Lung (tissue), 12 donors: ENCODE results near the gene DDX1. TPM values are rescaled to one million over a fixed set of nuclear protein-coding genes. Genes with fewer than 3 reads are reported as not detected.

ENCODE experiments used
- ATAC-seq: fragments of 200-7000 bp; cut with Tn5 transposase; one replicate; pipeline ENCODE4 v1.9.1; 2020; ENCODE audit warnings: moderate number of reproducible peaks; ENCODE audit not compliant: insufficient read depth, low FRiP score
- DNase-seq, 3 donors: peaks; one replicate each; pipeline ENCODE4 v3.0.0-alpha.2; 2013 to 2017
- H3K27ac ChIP-seq, 2 donors: one replicate each; pipeline ENCODE4 v1.5.1; 2013; ENCODE audit warnings: mild to moderate bottlenecking in 2 of 2, moderate library complexity in 2 of 2, control low read depth in 1 of 2, inconsistent platforms in 1 of 2, low read depth in 1 of 2, low read length in 1 of 2
- H3K27me3 ChIP-seq, 3 donors: one replicate each; pipeline ENCODE4 v1.5.1; 2013; ENCODE audit warnings: low read length in 2 of 3; ENCODE audit not compliant: control insufficient read depth in 3 of 3, insufficient read depth in 3 of 3
- H3K36me3 ChIP-seq, 4 donors: one replicate each; pipeline ENCODE4 v1.5.1; 2013; ENCODE audit warnings: low read length in 4 of 4, mild to moderate bottlenecking in 1 of 4, moderate library complexity in 1 of 4; ENCODE audit not compliant: control insufficient read depth in 4 of 4, insufficient read depth in 4 of 4
- H3K4me1 ChIP-seq, 5 donors: one replicate each; pipeline ENCODE4 v1.5.1; 2013; ENCODE audit warnings: low read length in 5 of 5, mild to moderate bottlenecking in 2 of 5, moderate library complexity in 1 of 5; ENCODE audit not compliant: control insufficient read depth in 5 of 5, insufficient read depth in 5 of 5
- H3K4me3 ChIP-seq: one replicate; pipeline ENCODE4 v1.5.1; 2013; ENCODE audit warnings: mild to moderate bottlenecking, control low read depth, moderate library complexity
- H3K9ac ChIP-seq, 2 donors: one replicate each; pipeline ENCODE4 v1.5.1; 2013; ENCODE audit warnings: low read length in 2 of 2, control low read depth in 1 of 2; ENCODE audit not compliant: insufficient read depth in 1 of 2
- H3K9me3 ChIP-seq, 4 donors: one replicate each; pipeline ENCODE4 v1.5.1; 2013; ENCODE audit warnings: low read length in 3 of 4, mild to moderate bottlenecking in 1 of 4, moderate library complexity in 1 of 4; ENCODE audit not compliant: control insufficient read depth in 4 of 4, insufficient read depth in 3 of 4
- WGBS, 2 donors: extraction: QIAGEN DNeasy Blood & Tissue Kit; methylation state at CpG; one replicate each; pipeline ENCODE4 v1.1.7; 2013; 5-methylcytosine and 5-hydroxymethylcytosine counted together
- polyA plus RNA-seq, 2 donors: library from polyadenylated mRNA; stranded (reverse); fragments of 200-250 nt; gene quantifications; one replicate each; pipeline ENCODE4 v1.2.1, GENCODE V29; 2013
- total RNA-seq, 2 donors: library from RNA; depleted of rRNA in 1 of 2; stranded (reverse); fragments of >200 nt in 1 of 2; gene quantifications; one replicate each; pipeline ENCODE4 v1.2.1, GENCODE V29; 2014 to 2021
- TF ChIP-seq, protein P1 (sequence below): IDR thresholded peaks from 2 replicates; pipeline ENCODE4 v1.5.1; 2012; ENCODE audit warnings: mild to moderate bottlenecking; ENCODE audit errors: control extremely low read depth, extremely low read depth
- donor health status: control.
- donor health status: control.
- donor health status: Bipolar disorder and iron deficiency.
- donor health status: healthy.
- donor health status: DM: yes; HTN: yes; CAD: no.

Gene DDX1
- total and polyA plus RNA-seq, 4 donors = 53.7 to 85.2 (median 60.5) TPM

DNA sequence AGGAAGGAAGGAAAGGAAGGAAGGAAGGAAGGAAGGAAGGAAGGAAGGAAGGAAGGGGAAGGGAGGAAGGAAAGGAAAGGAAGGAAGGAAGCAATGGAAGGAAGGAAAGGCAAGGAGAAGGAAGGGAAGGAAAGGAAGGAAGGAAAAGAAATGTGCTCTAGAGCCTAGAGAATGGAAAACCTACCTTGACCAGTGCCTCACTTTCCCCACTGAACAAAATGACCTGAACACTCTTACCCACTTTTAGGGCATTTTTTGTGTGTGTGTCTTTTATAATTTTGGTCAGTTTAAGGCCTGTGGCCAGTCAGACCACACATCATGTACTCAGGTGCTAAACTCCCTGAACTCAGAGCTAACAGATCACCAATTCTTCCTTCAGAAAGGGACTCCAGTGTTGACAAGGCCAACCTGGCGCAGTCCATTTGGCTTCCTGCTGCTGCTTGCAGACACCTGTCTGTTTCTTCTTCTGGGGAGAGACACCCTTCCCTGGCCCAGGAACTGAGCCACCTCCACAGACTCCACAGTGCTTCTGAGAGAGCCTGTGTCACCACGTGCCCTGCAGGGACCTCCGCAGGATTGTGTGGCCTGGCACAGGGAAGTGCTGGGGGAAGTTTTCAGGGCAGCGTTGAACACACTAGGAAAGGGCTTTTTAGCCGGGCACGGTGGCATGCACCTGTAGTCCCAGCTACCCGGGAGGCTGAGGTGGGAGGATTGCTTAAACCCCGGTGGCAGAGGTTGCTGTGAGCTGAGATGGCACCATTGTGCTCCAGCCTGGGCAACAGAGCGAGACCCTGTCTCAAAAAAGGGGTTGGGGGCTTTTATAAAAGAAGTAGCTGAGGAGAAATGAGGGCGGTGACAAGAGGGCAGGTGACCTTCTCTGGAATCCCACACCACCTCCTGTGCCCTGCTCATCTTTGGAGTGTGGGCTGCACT is 57.2 kb downstream of the DDX1 start:
- TF ChIP-seq, protein P1, sequence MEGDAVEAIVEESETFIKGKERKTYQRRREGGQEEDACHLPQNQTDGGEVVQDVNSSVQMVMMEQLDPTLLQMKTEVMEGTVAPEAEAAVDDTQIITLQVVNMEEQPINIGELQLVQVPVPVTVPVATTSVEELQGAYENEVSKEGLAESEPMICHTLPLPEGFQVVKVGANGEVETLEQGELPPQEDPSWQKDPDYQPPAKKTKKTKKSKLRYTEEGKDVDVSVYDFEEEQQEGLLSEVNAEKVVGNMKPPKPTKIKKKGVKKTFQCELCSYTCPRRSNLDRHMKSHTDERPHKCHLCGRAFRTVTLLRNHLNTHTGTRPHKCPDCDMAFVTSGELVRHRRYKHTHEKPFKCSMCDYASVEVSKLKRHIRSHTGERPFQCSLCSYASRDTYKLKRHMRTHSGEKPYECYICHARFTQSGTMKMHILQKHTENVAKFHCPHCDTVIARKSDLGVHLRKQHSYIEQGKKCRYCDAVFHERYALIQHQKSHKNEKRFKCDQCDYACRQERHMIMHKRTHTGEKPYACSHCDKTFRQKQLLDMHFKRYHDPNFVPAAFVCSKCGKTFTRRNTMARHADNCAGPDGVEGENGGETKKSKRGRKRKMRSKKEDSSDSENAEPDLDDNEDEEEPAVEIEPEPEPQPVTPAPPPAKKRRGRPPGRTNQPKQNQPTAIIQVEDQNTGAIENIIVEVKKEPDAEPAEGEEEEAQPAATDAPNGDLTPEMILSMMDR = no peak
- no peak overlapping the region for H3K9ac ChIP-seq
- ATAC-seq (no peak), DNase-seq (no peak)
- whole genome bisulfite sequencing, 2 donors = 91 to 96% methylated on average over 10 of the region's 10 CpGs
- H3K4me3 ChIP-seq = no peak overlapping the region
- H3K27me3 ChIP-seq = peaks cover 0 to 2% (median 0%) of the 10 kb centered on the region in 3 donors
- H3K9me3 ChIP-seq = no peaks in the 10 kb centered on the region
- H3K4me1 ChIP-seq = no peaks in the 10 kb centered on the region
- H3K36me3 ChIP-seq = no peaks in the 10 kb centered on the region
- no peak overlapping the region for H3K27ac ChIP-seq

DNA sequence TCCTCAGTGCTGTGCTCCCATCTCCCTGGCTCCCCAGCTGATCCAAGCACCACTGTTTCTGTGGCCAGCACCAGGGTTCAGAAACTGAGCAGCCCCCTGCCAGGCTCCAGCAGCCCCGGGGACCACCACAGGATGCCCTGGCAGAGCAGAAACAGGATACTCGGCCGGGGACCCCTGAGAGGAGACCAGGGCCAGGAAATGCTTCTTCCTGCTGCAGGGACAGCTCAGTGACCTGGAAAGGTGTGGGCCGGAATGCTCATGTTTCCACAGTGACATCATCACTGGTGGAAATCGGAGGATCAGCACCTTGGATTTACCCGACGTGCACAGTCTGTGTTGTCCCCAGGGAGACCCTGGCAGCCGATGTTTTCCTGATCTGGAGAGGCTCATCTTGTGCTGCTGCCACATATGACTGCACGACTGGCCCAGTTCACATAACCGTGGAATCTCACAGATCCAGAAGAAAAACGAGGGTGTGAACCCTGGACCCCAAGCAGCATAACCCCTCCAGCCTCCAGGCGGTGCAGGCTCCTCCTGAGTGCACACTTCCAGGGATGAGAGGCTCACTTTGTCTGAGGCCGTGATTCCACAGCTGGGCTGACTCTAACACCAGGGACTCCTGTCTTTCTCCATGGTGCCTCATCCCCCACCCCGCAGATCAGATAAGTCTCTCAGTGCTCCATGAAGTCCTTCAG is 58.0 kb downstream of the DDX1 start:
- H3K27ac ChIP-seq = no peak overlapping the region
- DNase-seq (no peak), ATAC-seq (no peak)
- H3K36me3 ChIP-seq = no peaks in the 10 kb centered on the region
- 72 to 77% methylated on average over 14 of the region's 14 CpGs for WGBS, 2 donors
- H3K9me3 ChIP-seq = no peaks in the 10 kb centered on the region
- TF ChIP-seq, protein P1 = no peak
- no peak overlapping the region for H3K4me3 ChIP-seq
- no peaks in the 10 kb centered on the region for H3K4me1 ChIP-seq
- H3K27me3 ChIP-seq = peaks cover 0 to 2% (median 0%) of the 10 kb centered on the region in 3 donors
- H3K9ac ChIP-seq = no peak overlapping the region

DNA sequence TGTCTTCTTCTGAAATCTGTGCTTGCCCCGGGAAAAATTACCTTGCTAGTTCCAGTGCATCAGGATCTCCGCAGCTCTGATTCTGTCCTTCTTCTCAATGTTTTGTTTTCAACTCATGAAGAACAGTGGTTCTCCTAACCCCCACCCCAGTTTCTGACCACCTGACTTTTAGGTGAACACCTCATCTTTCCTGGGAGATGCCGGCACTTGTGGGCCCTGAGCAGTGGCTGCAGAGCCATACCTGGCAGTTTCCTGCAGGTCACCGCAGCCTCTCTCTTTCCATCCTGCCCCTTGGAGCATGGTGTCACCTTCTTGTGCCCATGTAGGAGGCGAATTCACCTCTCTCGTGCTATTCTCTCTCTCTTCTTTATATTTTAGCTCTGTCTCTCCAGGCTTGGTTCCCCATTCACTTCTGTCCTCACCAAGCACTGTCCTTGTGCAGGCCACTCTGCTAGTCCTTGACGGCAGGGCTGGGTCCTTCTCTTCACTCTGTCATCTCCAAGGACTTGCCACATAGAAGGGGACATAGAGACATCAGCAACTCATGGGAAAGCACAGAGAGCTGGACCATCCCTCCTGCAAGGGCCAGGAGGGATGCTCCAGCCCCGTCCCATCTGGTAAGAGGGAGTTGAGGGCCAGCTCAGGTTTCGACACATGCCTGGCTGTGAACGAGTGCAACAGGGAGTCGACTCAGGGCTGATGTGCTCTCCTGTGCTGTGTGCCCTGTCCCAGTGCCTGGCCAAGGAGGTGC is 59.1 kb downstream of the DDX1 start:
- no peaks in the 10 kb centered on the region for H3K9me3 ChIP-seq
- H3K36me3 ChIP-seq = no peaks in the 10 kb centered on the region
- TF ChIP-seq, protein P1 = no peak
- no peak overlapping the region for H3K4me3 ChIP-seq
- H3K4me1 ChIP-seq = no peaks in the 10 kb centered on the region
- H3K27ac ChIP-seq = no peak overlapping the region
- no peak overlapping the region for H3K9ac ChIP-seq
- DNase-seq (no peak), ATAC-seq (no peak)
- 86 to 88% methylated on average over 11 of the region's 11 CpGs for WGBS, 2 donors
- H3K27me3 ChIP-seq = peaks cover 0 to 2% (median 0%) of the 10 kb centered on the region in 3 donors
